Measurements from ENCODE around the gene MACROD2.

DNA sequence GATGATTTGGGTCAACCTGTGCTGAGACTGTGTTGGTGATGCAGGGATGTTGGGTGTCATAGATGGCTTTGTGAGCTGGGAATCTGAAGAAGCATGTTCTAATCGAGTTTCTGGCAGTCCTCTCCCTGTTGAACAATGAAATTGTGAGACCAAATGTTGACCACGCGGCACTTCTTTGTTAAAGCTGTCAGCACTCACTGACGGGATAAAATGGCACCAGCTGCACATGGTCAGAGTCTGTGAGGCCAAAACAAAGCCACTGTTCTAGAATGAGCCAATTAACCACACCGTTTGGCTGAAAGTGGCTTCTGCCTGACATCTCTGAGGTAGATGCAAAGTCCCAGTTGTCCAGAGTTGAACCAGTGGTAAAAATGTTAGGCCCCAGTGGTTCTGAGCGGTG, 2015.7 kb downstream of the MACROD2 start:
- TF ChIP-seq, protein P1, sequence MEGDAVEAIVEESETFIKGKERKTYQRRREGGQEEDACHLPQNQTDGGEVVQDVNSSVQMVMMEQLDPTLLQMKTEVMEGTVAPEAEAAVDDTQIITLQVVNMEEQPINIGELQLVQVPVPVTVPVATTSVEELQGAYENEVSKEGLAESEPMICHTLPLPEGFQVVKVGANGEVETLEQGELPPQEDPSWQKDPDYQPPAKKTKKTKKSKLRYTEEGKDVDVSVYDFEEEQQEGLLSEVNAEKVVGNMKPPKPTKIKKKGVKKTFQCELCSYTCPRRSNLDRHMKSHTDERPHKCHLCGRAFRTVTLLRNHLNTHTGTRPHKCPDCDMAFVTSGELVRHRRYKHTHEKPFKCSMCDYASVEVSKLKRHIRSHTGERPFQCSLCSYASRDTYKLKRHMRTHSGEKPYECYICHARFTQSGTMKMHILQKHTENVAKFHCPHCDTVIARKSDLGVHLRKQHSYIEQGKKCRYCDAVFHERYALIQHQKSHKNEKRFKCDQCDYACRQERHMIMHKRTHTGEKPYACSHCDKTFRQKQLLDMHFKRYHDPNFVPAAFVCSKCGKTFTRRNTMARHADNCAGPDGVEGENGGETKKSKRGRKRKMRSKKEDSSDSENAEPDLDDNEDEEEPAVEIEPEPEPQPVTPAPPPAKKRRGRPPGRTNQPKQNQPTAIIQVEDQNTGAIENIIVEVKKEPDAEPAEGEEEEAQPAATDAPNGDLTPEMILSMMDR (IDR thresholded peaks at IDR 0.05; ENCODE audit: insufficient read depth, low read depth, low read length), result no peak
- no peak for TF ChIP-seq EZH2 (IDR thresholded peaks at IDR 0.05; ENCODE audit: insufficient read depth, low read length)
